T47D (cell line): Measurements from ENCODE around the gene AGAP1.

Experiments used
- DNase-seq, 2 experiments: peaks; one replicate each; pipeline versions ENCODE4 v3.0.0 to v3.0.0-alpha.2; 2011 to 2012; ENCODE audit warnings: low read depth in 1 of 2, low spot score in 1 of 2
- JUND ChIP-seq: IDR thresholded peaks from 2 replicates; pipeline ENCODE4 v1.6.1; 2012; ENCODE audit warnings: low read depth
- in situ Hi-C: cut with HindIII; loops from 2 replicates; pipeline ENCODE4 v1.10.0; 2016; ENCODE audit warnings: low sequenced_read_pairs, low pct_unique_long_range_greater_than_20kb

AGAP1 gene

DNA sequence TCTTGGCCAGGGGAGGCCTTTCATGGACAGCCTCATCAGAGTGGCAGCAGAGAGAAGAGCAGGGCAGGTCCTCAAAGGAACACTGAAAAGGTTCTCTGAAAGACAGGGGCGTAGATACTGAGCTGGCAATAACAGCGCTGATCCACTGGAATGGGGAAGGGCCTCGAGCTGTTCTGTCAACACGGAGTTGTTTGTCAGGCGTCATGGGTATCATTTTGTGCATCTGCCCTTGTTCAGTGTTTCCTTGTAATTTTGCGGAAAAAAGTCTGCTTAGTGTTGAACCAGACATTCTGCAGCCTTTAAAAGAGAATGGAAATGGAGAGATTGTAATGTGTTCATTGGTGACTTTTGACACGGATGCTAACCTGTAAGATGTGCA lies 21.5 kb downstream of the AGAP1 start:
- DNase-seq = peak in 1 of 2 experiments; percentile 55
- in situ Hi-C loops = no loop called here
- no peak for TF ChIP-seq JUND

DNA sequence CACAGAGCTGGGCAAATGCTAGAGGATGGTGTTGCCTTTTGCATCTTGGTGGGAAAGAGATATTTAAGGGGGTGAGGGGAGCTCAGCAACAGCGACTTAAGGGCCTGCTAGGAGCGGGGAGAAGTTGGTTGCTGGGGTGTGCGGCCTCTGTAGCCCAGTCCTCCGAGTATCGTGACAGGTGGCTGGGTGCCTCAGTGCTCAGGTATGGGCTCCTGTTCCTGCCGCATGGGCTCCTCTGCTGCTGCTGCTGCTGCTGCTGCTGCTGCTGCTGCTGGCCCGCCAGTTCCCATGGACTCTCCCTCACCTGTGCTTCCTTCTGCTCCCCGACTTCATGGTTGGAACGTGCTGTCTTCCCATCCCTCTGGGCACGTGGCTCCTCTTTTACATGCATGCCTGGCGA lies 22.0 kb downstream of the AGAP1 start:
- no peak for TF ChIP-seq JUND
- DNase-seq = no peak
- in situ Hi-C loops = no loop called here

DNA sequence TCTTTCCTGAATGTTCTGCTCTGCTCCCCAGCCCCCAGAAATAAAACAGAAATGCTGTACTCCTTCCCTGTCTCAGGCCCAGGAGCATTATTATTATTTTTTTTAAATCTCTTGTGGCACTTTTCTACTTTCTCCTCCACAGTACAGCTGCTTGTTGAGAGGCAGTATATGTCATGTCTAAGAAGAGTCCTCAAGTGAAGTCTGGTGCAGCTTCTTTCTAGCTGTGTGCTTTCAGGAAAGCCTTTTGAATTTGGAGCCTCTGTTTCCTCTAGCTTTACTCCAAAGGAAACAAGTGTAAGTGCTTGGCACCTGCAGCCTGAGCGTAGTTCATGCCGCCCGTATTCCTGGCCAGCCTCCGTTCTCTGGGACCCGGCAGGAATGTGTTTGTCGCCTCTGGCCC lies 22.4 kb downstream of the AGAP1 start:
- no peak for DNase-seq
- in situ Hi-C loops = no loop called here
- no peak for TF ChIP-seq JUND

DNA sequence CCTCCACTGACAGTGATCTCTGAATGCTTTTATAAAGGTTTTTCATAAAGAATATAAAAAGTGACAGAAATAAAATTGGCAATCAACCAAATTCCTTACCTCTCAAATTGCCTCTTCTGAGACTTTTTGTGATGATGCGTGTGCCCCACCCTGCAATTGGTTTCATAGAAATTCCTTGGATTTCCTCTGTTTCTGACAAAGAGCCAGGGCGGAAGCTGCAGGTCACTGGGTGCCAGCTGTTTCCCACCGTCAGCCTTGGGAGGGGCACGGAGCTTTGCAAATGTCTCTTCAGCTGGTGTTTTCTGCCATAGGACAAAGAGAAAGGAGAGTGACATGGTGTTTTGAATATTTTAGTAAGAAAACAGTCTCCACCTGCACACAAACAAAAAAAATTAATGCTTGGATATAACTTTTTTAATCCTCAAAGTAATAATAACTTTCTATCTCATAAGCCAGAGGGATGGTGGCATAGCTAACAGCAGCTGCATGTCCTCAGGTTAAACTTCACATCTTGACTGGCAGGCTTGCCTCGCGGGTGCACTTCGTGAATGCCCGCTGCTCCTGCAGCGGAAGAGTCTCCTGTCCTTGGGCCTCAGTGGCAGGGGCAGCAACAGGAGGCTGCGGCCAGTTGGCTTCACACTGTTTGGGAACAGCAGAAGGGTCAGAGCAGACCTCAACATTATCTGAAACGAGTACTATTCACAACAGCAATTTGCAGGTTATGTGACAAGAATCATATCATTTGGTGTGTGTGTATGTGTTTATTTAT lies 24.7 kb downstream of the AGAP1 start:
- in situ Hi-C loops = no loop called here
- no peak for DNase-seq
- TF ChIP-seq JUND = no peak

DNA sequence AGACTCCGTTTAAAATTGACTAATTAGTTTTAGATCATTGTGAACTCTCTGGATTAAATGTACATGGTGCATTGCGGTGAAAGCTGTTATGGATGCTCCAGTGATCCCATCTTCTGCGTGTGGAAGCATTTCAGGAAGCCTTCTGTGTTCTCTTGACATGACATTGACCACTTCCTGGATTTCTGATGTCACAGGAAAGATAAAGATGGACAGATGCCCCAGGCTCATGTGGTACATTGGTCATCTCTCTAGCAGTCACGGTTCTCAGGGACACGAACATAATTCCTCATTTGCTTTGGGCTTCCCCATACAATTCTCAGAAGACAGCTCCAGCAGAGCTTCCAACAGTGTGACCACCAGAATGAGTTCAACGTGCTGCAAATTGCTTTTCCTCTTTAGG lies 26.9 kb downstream of the AGAP1 start:
- in situ Hi-C loops = no loop called here
- no peak for DNase-seq
- no peak for TF ChIP-seq JUND

DNA sequence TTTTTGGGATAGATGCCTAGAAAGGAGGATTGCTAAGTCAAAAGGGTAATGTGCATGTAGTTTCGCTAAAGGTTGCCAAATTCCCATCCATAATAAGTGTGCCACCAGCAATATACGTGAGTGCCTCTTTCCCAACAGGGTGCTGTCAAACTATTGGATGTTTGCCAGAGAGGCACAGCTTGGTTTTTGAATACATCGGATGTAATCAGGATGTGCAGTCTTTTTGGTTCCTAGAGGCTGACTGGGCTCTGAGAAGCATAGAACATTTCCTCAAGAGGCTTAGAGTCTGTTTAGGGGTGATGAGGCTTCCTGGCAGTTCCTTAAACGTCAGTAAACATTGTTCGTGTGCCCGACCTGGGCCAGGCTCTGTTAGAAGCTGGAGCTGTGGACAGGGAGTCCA lies 28.0 kb downstream of the AGAP1 start:
- in situ Hi-C loops = no loop called here
- peak in 1 of 2 experiments; percentile 37 for DNase-seq
- TF ChIP-seq JUND = no peak

DNA sequence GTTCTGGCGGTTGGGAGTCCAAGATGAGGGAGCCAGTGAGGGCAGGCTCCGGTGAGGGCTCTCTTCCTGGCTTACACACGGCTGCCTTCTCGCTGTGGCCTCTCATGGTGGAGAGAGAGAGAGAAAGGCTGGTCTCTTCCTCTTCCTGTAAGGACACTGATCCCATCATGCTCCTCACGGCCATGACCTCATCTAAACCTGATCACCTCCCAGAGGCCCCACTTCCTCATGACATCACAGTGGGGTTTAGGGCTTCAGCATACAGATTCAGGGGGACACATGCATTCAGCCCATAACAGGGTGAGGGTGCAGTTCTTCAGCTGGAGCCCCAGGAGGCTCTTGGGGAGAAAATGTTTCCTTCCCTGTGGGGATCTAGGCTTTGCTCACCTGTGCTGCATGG lies 29.2 kb downstream of the AGAP1 start:
- TF ChIP-seq JUND = no peak
- in situ Hi-C loops = no loop called here
- no peak for DNase-seq

DNA sequence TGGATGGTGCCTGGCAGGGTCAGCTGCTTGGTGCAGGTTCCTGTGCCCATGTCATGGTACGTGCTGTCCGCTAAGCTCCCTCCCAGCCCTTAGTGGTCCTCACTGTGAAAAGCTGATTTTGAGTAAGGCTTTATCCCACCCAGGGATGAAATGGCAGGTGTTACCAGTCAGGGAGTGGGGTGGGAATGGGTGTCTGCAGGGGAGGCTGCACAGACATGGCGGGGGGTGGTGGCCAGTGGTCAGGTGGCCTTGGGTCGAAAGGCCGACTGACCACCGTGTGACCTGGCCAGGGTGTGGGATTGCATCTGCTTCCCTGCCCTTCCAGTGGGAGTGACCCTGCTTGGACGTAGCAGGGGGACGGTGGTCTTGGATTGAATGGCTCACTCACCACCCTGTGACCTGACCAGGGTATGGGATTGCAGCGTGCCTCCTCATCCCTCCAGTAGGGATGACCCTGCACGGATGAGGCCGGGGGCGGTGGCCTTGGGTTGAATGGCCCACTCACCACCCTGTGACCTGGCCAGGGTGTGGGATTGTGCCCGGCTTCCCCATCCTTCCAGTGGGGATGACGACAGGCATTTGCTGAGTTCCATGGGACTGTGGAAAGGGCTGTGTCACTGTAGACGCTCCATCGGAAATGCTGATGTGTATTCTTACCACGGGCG lies 29.8 kb downstream of the AGAP1 start:
- TF ChIP-seq JUND = no peak
- DNase-seq = no peak
- in situ Hi-C loops = no loop called here

DNA sequence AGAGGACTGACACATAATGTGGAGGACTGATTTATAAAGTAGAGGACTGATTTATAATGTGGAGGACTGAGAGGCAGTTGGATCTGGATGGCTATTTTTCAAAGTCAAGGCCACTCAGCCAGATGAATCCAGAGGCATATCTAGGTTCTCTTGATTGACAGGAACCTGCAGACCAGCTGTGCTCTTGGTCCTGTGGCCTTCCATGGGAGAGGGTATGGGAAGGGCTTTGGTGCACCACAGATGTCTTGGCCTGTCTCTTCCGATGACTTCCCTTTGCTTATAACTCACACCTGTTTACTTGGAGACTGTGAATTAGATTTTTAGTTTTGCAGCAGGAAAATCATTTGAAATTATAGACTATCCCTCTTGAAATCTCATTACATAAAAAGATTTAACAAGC lies 32.3 kb downstream of the AGAP1 start:
- no peak for DNase-seq
- no peak for TF ChIP-seq JUND
- in situ Hi-C loops = no loop called here

DNA sequence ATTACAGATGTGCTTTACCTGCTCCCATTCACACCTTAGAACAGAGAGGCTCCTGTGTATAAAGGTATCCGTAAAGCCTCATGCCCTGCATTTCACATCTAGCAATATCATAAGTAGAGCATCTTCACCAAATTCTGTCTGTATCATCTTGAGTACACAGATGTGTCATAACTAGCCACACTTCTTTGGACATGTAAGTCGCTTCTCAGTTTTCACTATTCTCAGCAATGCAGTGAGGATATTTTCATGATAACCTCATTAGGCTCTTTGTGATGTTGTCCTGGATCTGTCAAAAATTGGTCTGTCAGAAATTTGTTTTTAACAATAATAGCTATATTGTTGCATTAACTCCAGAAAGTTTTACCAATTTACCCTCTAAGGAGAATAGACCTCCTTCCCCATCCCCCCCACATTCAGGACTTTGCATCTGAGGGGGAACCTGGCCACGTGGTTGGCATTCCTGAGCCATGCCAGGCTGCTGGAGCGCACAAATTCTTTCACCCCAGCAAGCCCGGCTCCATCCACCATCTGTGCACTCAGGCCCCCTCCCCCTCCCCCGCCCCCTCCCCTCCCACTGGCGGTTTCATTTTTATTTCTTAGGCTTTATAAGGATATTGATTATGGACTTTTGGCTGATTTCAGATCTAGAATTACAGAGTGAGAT lies 34.1 kb downstream of the AGAP1 start:
- DNase-seq = no peak
- in situ Hi-C loops = no loop called here
- TF ChIP-seq JUND = no peak

DNA sequence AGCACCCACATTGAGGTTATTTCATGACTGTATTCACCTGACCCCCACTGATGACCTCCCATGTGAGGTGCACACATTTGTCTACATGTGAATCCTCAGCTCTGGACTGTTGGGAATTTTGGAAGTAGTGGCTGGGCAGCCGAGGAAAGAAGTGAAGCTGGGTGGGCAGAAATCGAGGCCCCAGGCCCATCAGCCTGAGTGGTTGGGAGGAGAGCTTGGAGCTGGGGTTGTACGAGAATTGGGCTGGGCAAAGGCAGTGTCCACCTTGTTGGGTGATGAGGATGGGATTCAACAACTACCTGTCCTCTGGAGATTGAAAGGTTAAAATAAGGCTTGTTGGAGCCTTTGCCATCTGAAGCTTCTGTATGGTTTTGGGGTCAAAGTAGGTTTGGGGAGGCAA lies 35.8 kb downstream of the AGAP1 start:
- in situ Hi-C loops = no loop called here
- DNase-seq = no peak

DNA sequence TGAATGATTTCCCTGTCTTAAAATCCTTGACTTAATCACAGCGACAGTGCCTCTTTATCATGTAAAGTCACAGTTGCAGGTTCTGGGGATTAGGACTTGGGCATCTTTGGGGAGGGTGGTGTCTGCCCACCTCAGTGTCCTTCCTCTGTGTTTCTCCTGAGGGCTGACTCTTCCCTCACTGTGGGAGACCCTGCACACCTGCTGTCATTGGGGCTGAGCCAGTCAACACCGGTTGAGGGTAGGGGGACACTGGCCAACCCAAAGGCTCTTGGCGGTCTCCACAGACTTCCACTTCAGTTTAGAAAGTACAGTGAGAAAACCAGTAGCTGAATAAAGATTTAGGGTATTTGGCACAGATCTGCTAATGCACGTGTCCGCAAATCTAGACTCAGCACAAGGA lies 36.9 kb downstream of the AGAP1 start:
- in situ Hi-C loops = no loop called here
- no peak for DNase-seq
- no peak for TF ChIP-seq JUND

More for the DNA sequence above, 35.8 kb downstream of the AGAP1 start:
- TF ChIP-seq JUND = no peak

DNA sequence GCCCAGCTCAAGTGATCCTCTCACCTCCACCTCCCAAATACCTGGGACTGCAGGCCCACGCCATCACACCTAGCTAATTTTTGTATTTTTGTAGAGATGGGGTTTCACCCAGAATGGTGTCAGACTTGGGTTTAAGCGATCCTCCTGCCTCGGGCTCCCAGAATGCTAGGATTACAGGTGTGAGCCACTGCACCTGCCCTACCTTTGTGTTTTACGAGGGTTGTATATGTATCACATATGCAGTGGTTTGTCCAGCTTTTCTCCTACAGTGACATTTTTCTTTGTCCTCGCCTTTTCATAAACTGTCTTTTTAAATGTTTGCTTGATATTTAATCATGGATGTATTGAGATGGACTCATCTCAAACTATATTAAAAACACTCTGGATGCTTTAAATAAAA lies 38.5 kb downstream of the AGAP1 start:
- no peak for TF ChIP-seq JUND
- no peak for DNase-seq
- in situ Hi-C loops = no loop called here
